ENCODE results near the gene G0S2.

Gene G0S2, protein sequence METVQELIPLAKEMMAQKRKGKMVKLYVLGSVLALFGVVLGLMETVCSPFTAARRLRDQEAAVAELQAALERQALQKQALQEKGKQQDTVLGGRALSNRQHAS

DNA sequence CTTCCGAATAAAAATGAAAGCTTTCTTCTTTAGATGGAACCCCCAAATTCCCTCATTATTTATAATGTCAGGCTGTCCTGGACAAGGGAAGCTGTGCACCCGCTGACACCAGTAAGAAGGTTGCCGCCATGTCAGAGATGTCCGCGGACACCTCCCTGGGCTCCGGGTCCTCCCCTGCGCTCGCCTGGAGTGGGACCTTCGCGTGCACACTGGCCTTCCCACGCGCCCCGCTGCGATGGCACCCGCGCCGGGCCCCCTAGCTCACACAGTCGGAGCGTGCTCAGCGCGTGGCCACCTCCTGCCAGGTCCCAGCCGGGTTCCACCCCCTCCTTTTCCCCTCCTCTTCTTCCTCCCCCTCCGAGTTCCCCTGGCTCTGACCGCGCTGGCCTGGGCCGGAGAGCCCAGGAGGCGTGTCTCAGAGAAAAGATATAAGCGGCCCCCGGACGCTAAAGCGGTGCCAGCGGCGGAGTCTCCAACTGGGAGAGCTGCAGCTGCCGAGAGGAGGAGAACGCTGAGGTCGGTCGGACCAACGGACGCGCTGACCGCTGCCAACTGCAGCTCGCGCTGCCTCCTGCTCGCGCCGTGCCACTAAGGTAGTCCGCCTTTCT is at the start of gene G0S2:
Gene G0S2, plus strand, starts transcription at position 456 of the 608 bp plus-strand sequence. CDS start 273 bp downstream, outside the sequence.
- DNase-seq (ENCODE audit: low read depth): no peak

DNA sequence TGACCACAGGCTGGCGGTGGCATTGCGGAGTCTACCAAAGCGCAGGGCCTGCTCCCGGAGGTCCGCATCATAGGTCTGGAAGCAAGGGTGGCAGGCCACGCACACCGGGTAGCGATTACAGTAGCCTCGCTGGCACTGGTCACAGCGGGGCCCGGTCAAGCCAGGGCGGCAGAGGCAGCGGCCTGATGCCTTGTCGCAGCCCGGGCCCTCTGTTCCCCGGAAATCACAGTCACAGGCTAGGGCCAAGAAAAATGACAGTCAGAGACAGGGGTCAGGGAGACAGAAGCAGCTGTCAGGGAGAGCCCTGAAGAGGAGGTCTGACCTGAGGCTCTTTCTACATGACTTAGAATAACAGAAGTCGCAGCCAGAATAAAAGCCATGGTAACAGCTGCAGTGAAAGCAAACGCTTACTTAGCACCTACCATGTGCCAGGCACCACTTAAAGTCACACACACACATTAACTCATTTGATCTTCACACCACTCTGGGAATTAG is 49.4 kb upstream of the G0S2 start:
- DNase-seq (ENCODE audit: low read depth): no peak

DNA sequence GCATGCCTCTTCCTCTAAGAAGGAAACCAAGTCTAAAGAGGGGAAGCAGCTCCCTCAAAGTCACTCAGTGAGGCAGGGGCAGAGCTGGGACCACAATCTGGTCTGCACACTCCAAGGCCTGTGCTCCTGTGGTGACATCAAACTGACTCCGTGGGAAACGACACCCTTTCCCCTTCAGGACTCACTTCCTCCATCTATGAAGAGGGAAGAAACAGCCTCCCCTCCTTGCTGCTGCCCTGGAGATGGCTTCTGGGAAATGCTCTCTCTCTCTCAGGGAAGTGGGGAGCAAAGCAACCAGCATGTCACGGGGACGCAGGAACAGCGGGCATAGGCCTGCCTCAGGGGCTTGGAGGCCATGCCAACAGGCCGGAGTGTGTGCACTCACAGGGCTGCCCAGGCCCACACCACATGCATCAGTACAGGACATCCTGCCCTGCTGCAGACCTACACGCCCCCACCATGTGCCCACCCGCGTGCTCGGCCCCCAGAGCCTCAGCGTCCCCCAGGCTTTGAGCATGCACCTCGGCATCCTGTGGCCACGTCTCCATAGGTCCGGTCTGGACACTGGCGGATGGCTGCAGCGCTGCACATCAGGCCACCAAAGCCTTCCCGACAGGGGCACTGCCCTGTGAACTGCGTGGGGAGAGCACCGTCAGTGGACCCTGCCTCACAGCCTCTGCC is 48.7 kb upstream of the G0S2 start:
- no peak for DNase-seq (ENCODE audit: low read depth)

DNA sequence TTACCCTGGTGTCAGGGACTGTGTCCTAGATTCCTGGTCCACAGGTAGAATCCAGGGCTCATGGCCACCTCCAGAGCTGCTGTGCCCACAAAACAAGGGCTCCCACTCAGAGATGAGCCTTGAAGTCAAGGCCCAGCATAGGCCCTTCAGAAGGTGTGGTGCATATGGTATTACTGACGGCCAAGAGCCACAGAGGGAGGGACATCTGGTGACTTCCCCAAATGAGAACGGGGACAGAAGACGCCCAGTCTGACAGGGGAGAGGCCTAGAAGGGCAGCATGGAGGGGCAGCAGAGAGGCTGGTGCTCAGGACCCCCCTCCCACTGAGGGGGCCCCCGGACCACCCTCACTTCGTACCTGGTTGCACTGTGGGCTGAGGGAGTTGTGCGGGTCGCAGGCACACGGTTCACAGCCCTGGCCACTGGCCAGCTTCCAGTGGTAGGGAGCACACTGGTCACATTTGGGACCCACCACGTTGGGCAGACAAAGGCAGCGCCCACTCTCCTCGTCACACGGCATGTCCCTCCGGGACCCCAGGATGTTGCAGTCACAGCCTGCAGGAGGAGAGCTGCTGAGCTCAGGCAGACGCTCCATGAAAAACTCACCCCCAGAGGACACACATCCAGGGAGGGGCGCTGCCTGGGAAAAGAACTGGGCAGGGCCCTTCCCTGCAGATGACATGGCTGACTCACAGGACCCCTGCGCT is 48.0 kb upstream of the G0S2 start:
- no peak for DNase-seq (ENCODE audit: low read depth)

DNA sequence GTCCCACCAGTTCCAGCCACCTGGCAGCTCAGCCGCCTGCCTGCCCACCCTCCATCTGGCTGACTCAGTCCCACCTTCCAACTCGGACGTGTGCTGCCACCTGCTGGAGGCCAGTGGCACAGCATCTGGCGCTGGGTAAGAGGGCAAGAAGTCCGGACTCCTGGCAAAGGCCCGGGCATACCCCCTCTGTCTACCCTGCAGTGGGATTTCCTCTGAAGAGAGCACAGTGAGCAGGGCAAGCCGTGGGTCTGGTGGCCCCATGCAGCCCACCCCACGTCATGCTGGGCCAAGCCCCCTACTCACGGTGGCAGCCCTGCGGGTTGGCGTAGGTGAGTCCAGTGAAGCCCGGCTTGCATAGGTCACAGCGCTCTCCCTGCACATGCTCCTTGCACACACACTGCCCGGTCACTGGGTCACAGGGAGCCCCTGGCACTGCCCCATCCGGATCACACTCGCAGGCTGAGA is 47.4 kb upstream of the G0S2 start:
- peak; percentile 64 for DNase-seq (ENCODE audit: low read depth)

DNA sequence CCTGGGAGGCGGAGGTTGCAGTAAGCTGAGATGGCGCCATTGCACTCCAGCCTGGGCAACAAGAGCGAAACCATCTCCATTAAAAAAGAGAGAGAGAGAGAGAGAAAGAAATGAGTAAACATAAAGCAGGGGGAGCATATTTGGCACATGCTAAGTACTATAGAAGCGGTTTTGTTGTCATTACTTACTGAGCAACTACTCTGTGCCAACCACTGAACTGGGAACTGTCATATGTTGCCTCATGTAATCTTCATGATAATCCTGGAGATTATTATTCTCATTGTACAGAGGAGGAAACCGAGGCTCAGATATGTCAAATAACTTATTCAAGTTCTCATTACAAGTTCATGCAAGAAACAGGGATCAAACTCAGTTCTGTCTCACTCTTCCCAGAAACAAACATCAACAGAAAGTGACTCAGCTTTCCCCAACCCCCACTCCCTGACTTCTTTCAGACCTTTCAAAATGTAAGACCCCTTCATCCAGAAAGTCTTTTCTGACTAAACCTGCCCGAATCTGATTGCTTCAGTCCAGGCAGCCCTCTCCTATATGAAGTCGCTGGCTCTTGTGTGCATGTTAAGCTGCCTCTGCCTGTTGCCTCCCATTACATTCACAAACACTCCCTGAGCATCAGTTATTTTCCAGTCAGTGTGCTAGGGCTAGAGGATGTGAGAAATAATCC is 46.5 kb upstream of the G0S2 start:
- DNase-seq (ENCODE audit: low read depth): no peak

DNA sequence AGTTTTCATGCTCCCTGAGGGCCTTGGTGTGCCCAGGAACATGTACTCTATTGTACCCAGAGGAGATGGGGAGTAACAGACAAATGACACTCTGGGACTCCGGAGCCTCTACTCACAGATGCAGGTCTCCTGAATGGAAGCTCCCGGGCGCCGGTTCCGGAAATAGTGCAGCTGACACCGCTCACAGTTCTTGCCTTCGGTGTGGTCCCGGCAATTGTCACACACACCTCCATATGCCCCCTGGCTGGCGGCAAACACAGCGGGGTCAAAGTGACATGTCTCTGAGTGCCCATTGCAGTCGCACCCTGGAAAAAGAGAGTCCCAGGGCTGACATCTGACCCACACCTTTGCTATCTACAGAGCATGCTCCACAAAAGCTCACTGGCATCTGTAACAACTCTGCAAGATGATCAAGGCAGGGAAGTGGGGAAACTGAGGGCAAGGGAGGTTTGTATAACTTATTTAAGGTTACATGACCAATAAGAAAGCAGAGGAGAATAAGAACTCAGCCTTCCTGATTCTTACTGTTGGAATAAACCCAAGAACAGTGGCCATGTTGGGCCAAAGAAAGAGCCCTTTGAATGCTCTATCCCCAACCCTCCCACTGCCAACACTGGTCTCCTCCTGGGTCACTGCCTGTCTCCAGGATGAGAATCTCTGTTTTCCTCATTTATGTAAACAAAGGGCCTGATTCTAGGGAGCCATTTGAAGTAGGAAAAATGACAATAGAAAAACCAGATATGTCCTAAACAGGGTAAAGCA is 45.4 kb upstream of the G0S2 start:
- DNase-seq (ENCODE audit: low read depth): no peak

DNA sequence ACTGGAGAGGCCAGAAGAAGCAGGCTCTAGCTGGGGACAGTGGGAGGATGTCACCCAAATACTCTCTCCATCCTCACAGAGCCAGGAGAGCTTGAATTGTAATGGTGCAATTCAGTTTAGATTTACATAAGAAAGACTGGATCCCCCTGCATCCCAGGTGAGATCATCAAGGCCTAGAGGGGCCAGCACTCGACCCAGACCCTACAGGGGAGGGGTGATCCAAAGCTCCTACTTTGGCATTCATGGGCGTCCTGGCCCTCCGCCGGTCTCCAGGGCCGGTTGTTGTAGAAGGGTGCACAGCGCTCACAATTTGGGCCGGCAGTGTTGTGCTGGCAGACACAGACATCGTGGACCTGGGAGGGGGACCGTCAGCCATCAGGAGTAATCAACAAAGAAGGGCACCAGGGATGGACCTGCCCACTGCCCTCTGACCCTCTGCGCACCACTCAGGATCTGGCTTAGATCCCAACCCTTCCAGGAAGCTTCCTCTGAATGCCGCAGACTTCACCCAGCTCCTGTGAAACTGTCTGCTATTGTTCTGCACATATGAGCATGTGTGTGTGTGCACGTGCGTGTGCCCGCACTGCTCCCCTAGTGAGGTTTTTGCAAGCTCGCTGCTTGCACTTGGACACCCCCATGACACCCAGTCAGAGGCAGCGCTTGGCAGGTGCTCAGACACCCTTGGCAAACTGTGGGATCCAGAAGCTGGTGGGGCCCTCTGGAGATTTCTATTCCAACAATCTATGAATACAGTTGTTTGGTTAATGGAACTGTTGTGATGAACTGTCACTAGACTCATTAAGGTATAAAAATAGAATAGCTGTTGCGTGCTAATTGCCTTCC is 44.6 kb upstream of the G0S2 start:
- no peak for DNase-seq (ENCODE audit: low read depth)

DNA sequence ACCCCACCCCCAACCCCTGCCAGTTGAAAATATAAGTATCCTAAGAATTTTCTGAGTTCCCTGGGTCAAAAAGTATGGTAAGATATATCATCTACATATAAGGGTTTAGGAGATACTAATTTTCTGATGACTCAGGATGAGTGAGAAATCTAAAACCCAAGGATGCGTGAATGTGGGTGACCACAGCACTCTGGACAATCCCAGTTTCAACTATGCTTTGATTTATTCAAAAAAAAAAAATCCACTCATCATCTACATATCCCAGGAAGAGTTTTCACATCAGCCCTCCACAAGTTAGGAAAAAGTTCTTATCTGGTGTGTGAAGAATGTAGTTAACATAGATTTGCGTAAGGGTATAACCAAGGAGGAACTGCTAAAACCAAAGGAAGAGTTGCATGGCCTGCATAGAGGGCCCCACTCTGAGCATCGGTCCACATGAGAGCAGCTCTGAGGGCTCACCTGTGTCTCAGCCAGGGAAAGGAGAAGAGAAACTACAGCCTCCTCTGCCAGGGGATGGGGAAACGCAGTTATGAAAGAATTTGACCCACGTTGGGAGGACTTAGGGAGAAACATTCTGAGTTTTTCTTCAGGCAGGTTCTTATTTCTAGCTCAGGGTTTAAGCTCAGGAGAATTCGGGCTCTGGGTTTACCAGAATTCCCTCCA is 41.7 kb upstream of the G0S2 start:
- DNase-seq (ENCODE audit: low read depth): no peak

DNA sequence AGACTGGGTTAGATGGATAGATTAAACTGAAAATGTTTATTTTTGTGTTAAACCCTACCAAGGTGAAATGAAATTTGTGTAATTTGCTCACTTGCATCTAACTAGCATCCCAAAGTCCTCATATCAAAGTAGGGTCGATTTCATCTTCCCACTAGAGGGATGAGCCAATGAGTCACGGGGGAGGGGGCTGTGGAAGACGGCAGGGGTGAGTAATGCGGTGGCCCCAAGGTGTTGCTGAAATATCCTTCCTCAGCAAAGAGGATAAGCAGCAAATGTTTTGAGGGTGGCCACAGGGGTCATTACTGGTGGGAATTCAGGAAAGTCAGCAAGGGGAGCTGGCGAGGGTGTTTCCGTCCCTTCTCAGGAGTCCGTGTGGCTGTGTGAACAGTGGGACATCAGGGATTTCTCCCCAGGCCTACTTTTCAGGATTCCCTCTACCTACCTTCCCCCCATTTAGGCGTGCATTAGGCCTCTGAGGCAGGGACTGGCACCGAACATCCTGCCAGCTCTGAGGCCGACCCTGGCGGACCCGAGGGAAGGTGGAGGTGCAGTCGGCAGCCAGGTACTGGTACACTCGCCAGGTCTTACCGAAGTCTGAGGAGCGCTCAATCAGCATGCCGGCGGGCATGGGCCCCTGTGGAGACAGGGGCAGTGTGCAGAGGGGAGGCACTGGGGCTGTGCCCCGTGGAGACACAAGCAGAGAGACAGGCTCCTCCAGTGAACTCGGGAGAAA is 41.0 kb upstream of the G0S2 start:
- no peak for DNase-seq (ENCODE audit: low read depth)

DNA sequence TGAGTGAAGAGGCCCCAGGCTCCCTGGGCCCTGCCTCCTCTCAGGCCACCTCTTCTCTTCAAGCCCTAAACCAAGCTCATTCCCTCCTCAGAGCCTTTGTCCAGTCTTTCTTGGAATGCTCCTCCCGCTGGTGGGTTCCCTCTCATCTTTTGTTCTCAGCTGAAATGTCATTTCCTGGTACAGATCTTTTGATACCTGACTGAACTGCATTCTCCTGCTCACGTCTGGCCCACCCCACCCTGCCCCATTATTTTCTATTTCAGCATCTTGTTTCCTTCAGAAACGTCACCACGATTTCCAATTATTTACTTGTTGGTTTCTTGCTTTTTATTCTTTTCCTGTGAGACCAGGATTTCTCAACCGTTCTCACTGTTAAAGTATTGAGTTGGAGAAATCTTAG is 39.4 kb upstream of the G0S2 start:
- DNase-seq (ENCODE audit: low read depth): no peak

DNA sequence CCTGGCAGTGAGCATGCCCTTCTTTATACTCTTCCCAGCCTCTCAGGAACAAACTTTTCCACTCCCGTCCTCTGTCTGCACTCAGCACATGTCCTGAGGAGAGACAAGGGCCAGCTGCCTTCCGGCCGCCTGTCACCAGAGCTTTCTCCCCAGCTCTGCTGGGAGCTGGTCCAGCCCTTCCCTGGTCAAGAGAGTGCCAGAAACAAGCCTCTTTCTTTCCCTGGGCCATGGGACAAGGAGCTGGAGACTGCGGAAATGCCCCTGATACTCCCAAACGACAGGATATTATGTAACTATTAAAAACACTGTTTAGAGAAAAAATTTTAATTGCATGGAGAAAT is 33.4 kb upstream of the G0S2 start:
- no peak for DNase-seq (ENCODE audit: low read depth)

DNA sequence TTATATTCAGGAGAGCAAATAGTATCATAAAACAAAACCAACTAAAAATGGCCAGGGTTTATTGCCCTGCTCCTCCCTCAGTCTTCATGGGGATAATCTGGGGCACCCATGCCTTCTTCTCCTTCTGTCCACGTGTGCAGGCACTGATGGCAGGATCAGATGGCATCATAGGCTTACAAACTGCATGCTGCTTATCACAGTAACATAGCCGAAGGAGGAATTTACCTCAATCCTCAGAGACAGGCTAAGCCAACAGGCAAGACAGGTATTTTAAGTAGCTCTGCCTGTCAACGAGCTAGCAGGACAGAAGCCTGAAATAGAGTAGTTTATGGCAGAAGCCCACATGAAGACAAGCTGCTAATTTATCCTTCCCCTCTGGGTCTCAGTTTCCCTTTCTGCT is 32.4 kb upstream of the G0S2 start:
- DNase-seq (ENCODE audit: low read depth): no peak

DNA sequence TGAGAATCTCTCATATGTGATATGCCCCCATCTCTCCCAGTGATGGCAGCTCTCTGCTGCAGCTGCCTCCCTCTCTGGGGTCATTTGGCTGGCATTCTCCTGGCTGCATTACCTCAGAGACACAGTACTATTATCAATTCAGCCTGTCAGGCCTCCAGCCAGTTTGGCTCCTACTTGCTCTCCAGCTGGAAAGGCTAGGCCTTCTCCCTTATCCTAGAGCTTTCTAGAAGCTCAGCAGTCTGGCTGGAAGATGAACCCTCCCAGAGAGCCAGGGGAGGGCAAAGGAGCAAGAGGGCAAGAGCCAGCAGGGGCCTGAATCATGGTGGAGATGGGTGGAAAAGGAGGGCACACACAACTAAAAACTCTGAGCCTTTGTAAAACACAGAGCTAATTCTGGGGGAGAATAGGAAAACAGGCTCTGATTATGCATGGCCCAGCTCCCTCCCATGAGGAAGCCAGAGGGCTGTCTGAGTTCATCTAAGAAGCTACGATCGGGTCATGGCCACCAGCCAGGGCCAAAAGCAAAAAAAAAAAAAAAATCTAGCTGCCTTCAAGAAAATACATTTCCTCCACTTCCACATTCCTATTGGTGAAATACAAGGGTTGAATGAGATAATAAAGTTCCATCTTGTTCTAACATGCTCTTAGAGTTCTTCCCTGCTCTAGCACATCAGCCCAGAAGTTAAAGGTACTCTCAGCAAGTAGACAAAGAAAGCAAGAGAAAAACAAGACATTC is 31.8 kb upstream of the G0S2 start:
- DNase-seq (ENCODE audit: low read depth): no peak

DNA sequence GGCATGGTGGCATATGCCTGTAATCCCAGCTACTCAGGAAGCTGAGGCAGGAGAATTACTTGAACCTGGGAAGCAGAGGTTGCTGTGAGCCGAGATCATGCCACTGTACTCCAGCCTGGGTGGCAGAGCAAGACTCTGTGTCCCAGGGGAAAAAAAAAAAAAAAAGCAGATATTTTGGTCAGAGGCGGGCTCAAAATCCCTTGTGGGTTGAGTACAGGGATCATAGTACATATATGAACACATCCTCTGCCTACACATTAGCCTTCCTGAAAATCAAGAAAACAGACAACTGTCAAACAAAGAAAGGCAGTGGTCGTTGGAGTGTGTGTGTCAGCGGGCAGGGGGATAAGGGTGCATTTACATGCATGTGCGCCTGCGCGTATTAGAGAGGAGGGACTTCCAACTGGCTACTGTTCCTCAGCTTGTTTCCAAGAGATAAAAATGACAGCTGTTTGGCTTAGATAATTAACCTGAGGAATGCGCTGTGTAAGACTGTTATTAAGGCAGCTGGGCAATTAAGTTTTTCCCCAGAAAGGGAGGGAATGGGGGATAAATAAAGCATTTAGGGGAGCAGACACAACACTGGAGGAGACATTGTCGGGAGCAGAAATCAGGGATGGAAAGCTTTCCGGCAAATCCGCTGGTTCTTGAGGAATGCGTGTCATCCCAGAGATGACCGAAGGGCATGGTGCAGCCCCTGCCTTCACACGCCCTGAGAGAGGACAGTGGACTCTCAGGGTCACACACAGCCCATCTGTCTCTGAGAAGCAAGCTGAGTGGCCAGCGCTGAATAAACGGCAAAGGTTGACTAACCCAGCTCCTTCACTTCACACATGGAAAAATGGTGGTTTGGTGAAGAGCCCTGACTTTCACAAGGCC is 29.4 kb upstream of the G0S2 start:
- no peak for DNase-seq (ENCODE audit: low read depth)

DNA sequence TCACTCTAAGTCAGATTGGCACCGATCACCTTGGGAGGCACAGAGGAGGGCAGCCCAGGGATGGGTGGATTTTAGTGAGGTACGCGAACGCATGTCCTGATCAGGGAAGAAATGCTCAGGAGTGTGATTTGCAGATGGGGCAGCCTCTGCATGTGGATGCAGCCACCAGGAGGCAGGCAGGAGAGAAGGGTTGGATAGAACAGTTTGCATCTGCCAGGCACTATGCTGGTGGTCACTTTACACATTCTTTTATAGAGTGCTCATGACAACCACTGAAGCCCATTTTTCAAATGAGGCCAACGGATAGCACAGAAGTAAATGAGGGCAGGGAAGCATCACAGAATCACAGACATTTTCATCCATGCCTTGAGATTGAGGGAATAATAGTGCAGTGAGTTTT is 28.7 kb upstream of the G0S2 start:
- no peak for DNase-seq (ENCODE audit: low read depth)

DNA sequence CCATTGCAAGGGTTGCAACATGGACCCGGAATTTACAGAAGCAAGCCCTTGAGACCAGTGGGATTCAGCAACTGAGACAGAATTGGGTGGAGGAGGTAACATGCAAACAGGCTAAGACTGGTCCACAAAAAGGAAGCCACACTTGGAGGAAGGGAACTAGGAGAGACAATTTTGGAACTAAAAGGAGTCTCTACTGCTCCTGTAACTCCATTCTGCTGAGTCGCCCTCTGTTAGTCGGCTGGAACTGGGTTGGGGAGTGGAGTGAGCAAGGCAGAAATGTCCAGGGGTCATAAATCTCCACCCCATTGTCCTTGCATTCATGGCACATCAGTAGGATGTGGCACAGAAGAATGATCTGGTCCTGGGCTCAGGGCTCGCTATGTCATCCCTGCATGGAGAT is 28.1 kb upstream of the G0S2 start:
- no peak for DNase-seq (ENCODE audit: low read depth)

DNA sequence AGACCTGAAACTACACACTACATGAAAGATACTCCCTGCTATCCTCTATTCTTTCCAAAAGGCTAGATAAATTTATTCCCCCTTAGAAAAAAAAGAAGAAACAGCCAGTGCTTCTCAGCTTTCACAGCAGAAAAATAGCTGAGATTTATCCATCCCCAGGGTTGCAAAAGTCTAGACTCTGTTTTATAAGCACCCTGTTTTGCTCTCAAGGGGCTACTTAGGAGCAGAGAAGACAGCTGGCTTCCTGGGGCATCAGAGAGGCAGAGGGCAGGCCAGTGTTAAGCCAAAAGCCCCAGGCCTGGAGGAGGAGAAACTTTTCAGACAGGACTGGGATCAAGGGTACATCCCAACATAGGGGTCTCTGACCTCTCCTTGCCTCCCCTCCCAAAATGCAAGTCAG is 26.9 kb upstream of the G0S2 start:
- no peak for DNase-seq (ENCODE audit: low read depth)

Data from stimulated activated CD8-positive, alpha-beta memory T cell treated with anti-CD3 and anti-CD28 coated beads, Interleukin-15, amount 100 ng/mL, for 1 hour (primary cell).